ENCODE results near the gene SPACA4. TPM values are rescaled to one million over a fixed set of nuclear protein-coding genes. Genes with fewer than 3 reads are reported as not detected.
"Not testable (repeated sequence)": the region's sequence is repeated elsewhere in the genome, so short reads cannot be mapped to it uniquely, and the experiment has no call there.

SPACA4 gene
- total RNA-seq, 1 donor = not detected

GRCh38 chr19:48629599-48630295 is 23.2 kb downstream of the SPACA4 start:
- peak; percentile 66 for DNase-seq (ENCODE audit: low read depth)
- H3K4me3 ChIP-seq (ENCODE audit: low read depth, low read length) = no peak overlapping the region
- no peak for TF ChIP-seq CTCF (IDR thresholded peaks at IDR 0.05; ENCODE audit: insufficient read depth, low read length)

GRCh38 chr19:48630296-48631063 is 23.9 kb downstream of the SPACA4 start:
- peak; percentile 41 for TF ChIP-seq CTCF (IDR thresholded peaks at IDR 0.05; ENCODE audit: insufficient read depth, low read length)
- no peak overlapping the region for H3K4me3 ChIP-seq (ENCODE audit: low read depth, low read length)
- DNase-seq (ENCODE audit: low read depth) = peak; percentile 63

DNA sequence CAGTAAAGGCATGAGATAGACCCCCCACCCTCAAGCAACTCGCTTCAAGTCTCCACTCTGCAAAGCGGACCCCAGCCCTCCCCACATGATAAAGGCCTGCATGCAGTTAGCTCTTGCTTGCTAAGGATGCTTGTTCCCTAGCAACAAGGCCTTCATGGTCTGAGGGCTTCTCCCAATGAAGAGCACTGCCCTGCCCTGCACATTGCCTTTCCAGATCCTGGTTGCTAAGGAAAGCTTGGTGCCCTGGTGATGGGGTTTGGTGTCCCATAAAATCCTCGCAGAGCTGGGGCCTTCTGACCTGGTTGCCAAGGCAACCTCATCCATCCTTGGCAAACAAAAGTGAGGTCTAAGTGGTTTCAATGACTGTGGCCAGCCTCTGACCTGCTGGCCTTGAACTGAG is 24.7 kb downstream of the SPACA4 start:
- DNase-seq (ENCODE audit: low read depth) = no peak
- no peak for TF ChIP-seq CTCF (IDR thresholded peaks at IDR 0.05; ENCODE audit: insufficient read depth, low read length)
- H3K4me3 ChIP-seq (ENCODE audit: low read depth, low read length) = no peak overlapping the region

DNA sequence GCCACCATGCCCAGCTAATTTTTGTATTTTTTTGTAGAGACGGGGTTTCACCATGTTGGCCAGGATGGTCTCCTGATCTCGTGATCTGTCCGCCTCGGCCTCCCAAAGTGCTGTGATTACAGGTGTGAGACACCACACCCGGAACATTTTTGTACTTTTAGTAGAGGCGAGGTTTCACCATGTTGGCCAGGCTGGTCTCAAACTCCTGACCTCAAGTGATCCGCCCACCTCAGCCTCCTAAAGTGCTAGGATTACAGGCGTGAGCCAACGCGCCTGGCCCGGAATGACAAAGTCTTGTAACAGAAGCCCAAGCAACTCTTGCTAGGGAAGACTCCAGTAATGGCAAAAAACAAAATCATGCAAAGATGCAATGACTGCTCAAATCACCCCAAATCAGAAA is 25.7 kb downstream of the SPACA4 start:
- not testable (repeated sequence) for DNase-seq (ENCODE audit: low read depth); H3K4me3 ChIP-seq (ENCODE audit: low read depth, low read length)

DNA sequence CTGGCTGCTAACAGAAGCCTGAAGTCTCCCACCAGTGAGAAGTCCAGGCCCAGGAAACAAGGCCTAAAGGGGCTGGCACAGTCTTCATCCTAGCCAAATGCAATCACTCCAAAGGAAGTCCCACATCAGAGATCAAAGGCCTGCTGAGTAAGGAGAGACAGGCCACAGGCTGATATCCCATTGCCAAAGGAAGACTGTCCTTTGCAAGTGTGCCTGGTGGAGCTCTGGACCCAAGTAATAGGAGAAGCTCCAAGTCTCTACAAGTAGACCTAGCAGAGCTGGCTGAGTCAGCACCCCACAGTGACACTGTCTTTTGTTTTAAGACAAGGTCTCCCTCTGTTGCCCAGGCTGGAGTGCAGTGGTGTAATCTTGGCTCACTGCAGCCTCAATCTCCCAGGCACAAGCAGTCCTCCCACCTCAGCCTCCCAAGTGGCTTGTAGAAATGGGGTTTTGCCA is 26.2 kb downstream of the SPACA4 start:
- TF ChIP-seq CTCF (IDR thresholded peaks at IDR 0.05; ENCODE audit: insufficient read depth, low read length) = no peak
- no peak overlapping the region for H3K4me3 ChIP-seq (ENCODE audit: low read depth, low read length)
- DNase-seq (ENCODE audit: low read depth) = peak; percentile 63

- H3K4me3 ChIP-seq (ENCODE audit: low read depth, low read length) = no peak overlapping the region
- TF ChIP-seq CTCF (IDR thresholded peaks at IDR 0.05; ENCODE audit: insufficient read depth, low read length) = no peak
- DNase-seq (ENCODE audit: low read depth) = no peak
These were observed 26.9 kb downstream of the SPACA4 start for GRCh38 chr19:48633148-48634035.

DNA sequence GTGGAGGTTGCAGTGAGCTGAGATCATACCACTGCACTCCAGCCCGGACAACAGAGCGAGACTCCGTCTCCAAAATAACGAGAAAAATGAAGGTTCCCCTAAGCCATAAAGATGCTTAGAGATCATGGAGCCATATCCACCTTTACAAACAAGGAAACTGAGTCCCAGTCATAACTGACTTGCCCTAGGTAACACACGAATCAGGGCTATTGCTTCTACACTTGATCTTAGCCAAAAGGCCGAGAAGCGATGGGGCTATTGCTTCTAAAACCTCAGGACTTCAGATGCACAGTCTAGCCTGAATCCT is 27.4 kb downstream of the SPACA4 start:
- TF ChIP-seq CTCF (IDR thresholded peaks at IDR 0.05; ENCODE audit: insufficient read depth, low read length) = no peak
- no peak for DNase-seq (ENCODE audit: low read depth)
- H3K4me3 ChIP-seq (ENCODE audit: low read depth, low read length) = peak overlapping the region; percentile 47

Data from fibroblast of the aortic adventitia (primary cell).